CD4-positive, alpha-beta T cell treated with Interleukin-4 for 4 hours (primary cell): ENCODE data around the gene BIVM.
"Not testable (repeated sequence)": the region's sequence is repeated elsewhere in the genome, so short reads cannot be mapped to it uniquely, and the experiment has no call there.

ENCODE experiments used
- DNase-seq: peaks from one replicate; pipeline ENCODE4 v3.0.0-alpha.2; 2020

Gene BIVM

GRCh38 chr13:102798581-102799425, at the start of gene BIVM, which contains the start of gene POGLUT2:
BIVM (plus strand) TSS chr13:102799119; CDS start chr13:102807268, 8,149 bp downstream.
POGLUT2 (minus strand) TSS chr13:102798976; CDS start chr13:102798670, 306 bp downstream.
- DNase-seq = peak; percentile 64

- no peak for DNase-seq
Observed at GRCh38 chr13:102751886-102752285, 47.0 kb upstream of the BIVM start.

- DNase-seq = no peak
Observed at GRCh38 chr13:102757006-102757405, 41.9 kb upstream of the BIVM start.

- DNase-seq = no peak
Observed at GRCh38 chr13:102758842-102759241, 40.1 kb upstream of the BIVM start.

GRCh38 chr13:102761071-102761470, 37.8 kb upstream of the BIVM start:
- no peak for DNase-seq

GRCh38 chr13:102763741-102764140, 35.2 kb upstream of the BIVM start:
- no peak for DNase-seq

GRCh38 chr13:102768909-102769308, 30.0 kb upstream of the BIVM start:
- DNase-seq = no peak

GRCh38 chr13:102769679-102770078, 29.2 kb upstream of the BIVM start:
- DNase-seq = peak; percentile 2

- DNase-seq = no peak
Observed at GRCh38 chr13:102770435-102770834, 28.5 kb upstream of the BIVM start.

GRCh38 chr13:102771298-102772041, 27.4 kb upstream of the BIVM start:
- DNase-seq = no peak

GRCh38 chr13:102772042-102772425, 26.9 kb upstream of the BIVM start:
- no peak for DNase-seq

GRCh38 chr13:102773441-102774213, 25.3 kb upstream of the BIVM start, which contains the start of gene TEX30:
TEX30 (minus strand) TSS chr13:102773786; CDS start chr13:102770026, 3,760 bp downstream.
- DNase-seq = peak; percentile 83

GRCh38 chr13:102774214-102774568, 24.7 kb upstream of the BIVM start:
- DNase-seq = no peak

- DNase-seq = no peak
Observed at GRCh38 chr13:102774591-102775520, 24.1 kb upstream of the BIVM start.

- no peak for DNase-seq
Observed at GRCh38 chr13:102776271-102776670, 22.6 kb upstream of the BIVM start.

GRCh38 chr13:102777736-102778135, 21.2 kb upstream of the BIVM start:
- no peak for DNase-seq

GRCh38 chr13:102779436-102780159, 19.3 kb upstream of the BIVM start:
- peak; percentile 58 for DNase-seq

GRCh38 chr13:102780656-102781055, 18.3 kb upstream of the BIVM start:
- DNase-seq = not testable (repeated sequence)

- no peak for DNase-seq
Observed at GRCh38 chr13:102781591-102781990, 17.3 kb upstream of the BIVM start.

- no peak for DNase-seq
Observed at GRCh38 chr13:102784483-102784882, 14.4 kb upstream of the BIVM start.

GRCh38 chr13:102788683-102789082, 10.2 kb upstream of the BIVM start:
- DNase-seq = no peak
